Activated CD4-positive, alpha-beta T cell treated with anti-CD3 and anti-CD28 coated beads, Interleukin-2, amount 50 U/mL, for 4 hours (primary cell): ENCODE data around the gene EVPLL.
A peak's percentile ranks its signal among the peaks of the same experiment; 100 is the strongest.
"Not testable (repeated sequence)": the region's sequence is repeated elsewhere in the genome, so short reads cannot be mapped to it uniquely, and the experiment has no call there.

Experiments used
- DNase-seq, 2 experiments: peaks; one replicate each; pipeline ENCODE4 v3.0.0-alpha.2; 2020

Gene EVPLL

DNA sequence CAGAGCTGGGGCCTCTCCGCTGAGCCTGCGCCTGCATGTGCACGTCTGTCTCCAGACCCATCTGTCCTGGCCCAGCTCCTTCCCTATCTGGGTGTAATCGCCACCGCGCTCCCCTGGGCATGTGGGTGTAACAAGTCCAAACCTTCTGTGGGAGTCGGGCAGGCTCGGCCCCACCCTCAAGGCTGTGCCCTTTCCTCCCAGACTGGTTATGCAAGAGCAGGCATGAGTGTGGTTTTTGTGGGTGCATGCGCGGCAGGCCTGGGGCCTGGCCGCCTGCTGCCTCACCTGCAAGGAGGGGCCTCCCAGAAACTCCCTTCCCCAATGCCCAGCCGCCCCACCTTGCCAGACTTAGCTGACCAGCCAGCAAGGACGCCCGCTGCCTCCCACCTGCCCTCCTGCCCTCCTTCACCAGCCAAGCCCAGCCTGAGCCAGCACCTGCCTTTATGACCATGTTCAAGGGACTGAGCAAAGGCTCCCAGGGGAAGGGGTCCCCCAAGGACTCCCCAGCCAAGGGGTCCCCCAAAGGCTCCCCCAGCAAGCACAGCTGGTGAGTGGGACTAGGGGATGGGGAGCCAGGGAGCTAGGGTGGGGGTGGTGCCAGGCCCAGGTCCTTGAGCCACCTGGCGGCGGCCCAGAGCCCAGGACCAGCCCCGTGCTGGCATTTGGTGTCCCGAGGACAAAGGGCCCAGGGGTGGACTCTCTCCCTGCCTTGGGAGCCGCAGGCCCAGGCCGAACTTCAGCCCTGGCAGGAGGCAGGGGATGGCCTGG is at the start of gene EVPLL:
EVPLL (plus strand) TSS at position 342 of the 768 bp plus-strand sequence. CDS start 3,160 bp downstream, outside the sequence.
- no peak for DNase-seq

- no peak for DNase-seq
Measured at GRCh38 chr17:18328643-18329204, 48.9 kb upstream of the EVPLL start.

- no peak for DNase-seq
Measured at GRCh38 chr17:18331879-18332278, 45.7 kb upstream of the EVPLL start.

DNA sequence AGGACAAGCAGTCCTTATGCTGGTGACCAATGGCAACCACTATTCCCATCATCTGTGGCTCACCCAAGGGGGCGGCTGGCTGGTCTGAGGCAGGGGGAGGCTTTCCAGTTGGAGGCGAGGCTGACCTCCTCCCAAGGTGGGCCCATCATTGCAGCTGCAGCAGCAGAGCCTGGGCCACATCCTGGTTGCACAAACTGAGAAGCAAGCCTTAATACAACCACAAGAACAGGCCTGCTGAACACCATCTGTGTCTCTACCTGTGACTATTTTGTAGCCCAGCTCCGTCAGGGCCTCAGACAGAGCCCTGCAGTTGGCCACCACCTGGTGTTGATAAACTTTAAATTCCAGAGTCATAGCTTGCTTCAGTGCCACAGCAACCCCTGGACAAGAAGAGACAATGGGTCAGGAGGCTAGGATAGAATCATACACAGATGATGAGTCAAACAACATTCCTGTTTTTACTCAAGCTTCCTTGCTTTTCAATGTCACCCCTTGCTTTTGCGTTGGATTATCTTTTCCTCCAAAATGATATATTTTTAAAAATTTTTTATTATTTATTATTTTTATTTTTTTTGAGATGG is 44.6 kb upstream of the EVPLL start:
- no peak for DNase-seq

DNA sequence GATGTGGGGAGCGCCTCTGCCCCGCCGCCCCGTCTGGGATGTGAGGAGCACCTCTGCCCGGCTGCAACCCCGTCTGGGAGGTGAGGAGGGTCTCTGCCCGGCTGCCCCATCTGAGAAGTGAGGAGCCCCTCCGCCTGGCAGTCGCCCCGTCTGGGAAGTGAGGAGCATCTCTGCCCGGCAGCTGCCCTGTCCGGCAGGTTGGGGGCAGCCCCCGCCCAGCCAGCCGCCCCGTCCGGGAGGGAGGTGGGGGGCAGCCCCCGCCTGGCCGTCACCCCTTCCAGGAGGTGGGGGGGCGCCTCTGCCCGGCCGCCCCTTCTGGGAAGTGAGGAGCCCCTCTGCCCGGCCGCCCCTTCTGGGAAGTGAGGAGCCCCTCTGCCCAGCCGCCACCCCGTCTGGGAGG is 39.4 kb upstream of the EVPLL start:
- DNase-seq: not testable (repeated sequence)

GRCh38 chr17:18339933-18340332 is 37.6 kb upstream of the EVPLL start:
- DNase-seq: no peak

DNA sequence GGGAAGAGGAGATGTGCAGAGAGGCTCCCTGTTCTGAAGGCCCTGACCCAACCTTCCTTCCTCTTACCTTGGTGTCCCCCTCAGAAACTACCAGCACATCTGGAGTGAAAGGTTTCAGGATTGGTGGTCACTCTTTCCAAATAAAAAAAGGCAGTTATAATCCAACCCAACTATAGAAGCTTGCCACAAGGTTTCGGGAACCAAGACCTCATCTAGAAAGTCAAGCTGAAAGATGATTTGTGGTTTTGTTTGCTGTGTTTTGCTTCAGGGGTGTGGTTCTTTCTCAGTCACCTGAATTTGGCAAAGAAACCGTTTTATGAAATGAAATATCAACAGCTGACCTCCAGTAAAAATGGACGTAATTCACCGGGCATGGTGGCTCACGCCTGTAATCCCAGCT is 33.6 kb upstream of the EVPLL start:
- no peak for DNase-seq

GRCh38 chr17:18353541-18353940 is 24.0 kb upstream of the EVPLL start:
- no peak for DNase-seq

- no peak for DNase-seq
Measured at GRCh38 chr17:18356624-18357023, 21.0 kb upstream of the EVPLL start.

DNA sequence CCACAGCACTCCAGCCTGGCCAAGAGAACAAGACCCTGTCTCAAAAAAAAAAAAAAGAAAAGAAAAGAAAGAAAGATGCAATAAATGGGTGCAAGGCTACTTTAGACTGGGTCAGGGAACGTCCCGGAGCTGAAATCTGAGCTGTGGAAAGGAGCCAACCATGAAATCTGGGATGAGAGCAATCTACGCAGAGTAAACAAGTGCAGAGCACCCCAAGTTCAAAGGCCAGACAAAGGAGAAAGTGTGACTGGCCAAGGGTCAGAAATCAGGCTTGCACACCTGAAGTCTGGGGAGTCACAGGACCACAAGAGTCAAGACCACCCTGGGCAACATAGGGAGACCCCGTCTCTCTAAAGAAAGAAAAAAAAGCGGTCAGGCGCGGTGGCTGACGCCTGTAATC is 17.1 kb upstream of the EVPLL start:
- no peak for DNase-seq

- DNase-seq: no peak
Measured at GRCh38 chr17:18361837-18362697, 15.5 kb upstream of the EVPLL start.

GRCh38 chr17:18362698-18363100 is 14.9 kb upstream of the EVPLL start:
- no peak for DNase-seq

GRCh38 chr17:18363101-18364049 is 14.2 kb upstream of the EVPLL start, which contains the start of gene SHMT1:
Gene SHMT1 (minus strand): TSS chr17:18363550. CDS start chr17:18355981, 7,569 bp downstream.
- peak; percentile 83 to 84 for DNase-seq

GRCh38 chr17:18364166-18364565 is 13.4 kb upstream of the EVPLL start:
- DNase-seq: no peak

DNA sequence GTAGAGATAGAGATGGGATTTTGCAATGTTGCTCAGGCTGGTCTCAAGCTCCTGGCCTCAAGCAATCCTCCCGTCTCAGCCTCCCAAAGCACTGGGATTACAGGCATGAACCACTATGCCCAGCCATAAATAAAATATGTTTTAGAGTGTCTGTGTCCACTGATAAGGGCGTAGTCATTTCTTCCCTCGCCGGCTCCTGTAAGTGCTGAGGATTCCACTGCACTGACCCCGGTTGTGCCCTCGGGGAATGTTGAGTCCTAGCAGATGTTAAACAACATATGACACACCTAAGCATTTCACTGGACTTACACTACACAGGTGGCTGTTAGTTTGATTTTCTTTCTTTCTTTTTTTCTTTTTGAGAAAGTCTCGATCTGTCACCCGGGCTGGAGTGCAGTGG is 8.6 kb upstream of the EVPLL start:
- DNase-seq: no peak

DNA sequence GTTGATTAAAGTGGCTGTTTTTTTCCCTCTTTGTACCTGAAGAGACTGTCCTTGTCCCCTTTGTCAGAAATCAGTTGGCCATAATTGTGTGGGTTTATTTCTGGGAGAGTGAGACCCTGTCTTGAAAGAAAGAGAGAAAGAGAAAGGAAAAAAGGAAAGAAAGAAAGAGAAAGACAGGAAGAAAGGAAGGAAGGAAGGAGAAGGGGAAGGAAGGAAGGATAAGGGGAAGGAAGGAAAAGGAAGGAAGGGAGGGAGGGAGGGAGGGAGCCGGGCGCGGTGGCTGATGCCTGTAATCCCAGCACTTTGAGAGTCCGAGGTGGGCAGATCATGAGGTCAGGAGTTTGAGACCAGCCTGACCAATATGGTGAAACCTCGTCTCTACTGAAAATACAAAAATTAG is 6.8 kb upstream of the EVPLL start:
- DNase-seq: no peak

- no peak for DNase-seq
Measured at GRCh38 chr17:18371455-18371854, 6.1 kb upstream of the EVPLL start.

DNA sequence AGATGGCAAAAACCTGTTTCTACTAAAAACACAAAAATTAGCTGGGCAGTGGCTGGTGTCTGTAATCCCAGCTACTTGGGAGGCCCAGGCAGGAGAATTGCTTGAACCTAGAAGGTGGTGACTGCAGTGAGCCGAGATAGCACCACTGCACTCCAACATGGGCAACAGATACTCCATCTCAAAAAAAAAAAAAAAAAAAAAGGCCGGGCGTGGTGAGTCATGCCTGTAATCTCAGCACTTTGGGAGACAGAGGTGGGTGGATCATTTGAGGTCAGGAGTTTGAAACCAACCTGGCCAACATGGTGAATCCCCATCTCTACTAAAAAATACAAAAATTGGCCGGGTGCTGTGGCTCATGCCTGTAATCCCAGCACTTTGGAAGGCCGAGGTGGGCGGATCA is 4.4 kb upstream of the EVPLL start:
- not testable (repeated sequence) for DNase-seq

GRCh38 chr17:18374216-18374615 is 3.4 kb upstream of the EVPLL start:
- no peak for DNase-seq

DNA sequence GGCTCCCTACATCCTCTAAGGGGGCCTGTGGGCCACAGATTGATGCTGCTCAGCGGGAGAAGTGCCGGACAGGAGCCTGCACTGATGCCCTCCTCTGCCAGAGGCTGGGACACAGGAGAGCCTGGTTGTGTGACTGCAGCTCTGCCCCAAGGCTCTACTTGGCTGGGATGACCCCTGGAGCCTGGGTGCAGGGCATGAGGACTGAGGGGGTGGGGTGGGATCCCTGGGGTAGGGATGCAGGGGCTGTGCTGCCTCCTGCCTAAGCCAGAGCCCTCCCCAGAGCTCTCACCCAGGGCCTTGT is 577 bp downstream of the EVPLL start:
- DNase-seq: no peak

GRCh38 chr17:18378614-18379013 is 1.0 kb downstream of the EVPLL start:
- DNase-seq: not testable (repeated sequence)
